Measurements from ENCODE around the gene GSK3A. TPM values are rescaled to one million over a fixed set of nuclear protein-coding genes. Genes with fewer than 3 reads are reported as not detected.

GSK3A gene
- total RNA-seq, 1 donor from 2014 or later = 54.4 TPM

DNA sequence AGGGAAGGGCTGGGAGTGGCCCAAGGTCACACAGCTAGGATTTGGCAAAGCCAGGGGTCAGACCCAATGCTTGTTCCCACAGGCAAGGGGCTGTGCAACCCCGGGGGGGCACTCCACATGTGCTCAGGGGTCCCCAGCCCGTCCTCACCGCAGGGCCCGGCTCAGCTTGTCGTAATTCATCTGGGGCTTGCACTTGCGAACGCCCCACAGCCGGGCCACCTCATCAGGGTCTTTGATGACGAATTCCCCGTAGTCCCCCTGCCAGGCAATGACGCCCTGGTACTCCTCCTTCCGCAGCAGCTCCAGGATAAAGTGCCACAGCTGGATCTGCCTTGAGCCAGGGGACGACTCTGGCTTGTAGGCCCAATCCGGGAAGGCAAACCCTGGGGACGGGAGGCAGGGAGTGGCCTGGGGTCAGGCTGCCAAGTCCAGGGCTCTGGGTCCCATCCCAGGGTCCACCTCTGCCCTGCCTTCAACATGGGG is 7.8 kb upstream of the GSK3A start:
- peak overlapping the region; percentile 73 for H3K4me3 Mint-ChIP-seq (ENCODE audit: unreplicated experiment)
- no peak overlapping the region for H3K27ac Mint-ChIP-seq (ENCODE audit: unreplicated experiment)
- peaks cover 4% of the 10 kb centered on the region for H3K36me3 Mint-ChIP-seq (ENCODE audit: low read depth, unreplicated experiment)
- no peak for DNase-seq (ENCODE audit: low spot score)
- no peaks in the 10 kb centered on the region for H3K9me3 Mint-ChIP-seq (ENCODE audit: unreplicated experiment)
- TF ChIP-seq, protein P1, sequence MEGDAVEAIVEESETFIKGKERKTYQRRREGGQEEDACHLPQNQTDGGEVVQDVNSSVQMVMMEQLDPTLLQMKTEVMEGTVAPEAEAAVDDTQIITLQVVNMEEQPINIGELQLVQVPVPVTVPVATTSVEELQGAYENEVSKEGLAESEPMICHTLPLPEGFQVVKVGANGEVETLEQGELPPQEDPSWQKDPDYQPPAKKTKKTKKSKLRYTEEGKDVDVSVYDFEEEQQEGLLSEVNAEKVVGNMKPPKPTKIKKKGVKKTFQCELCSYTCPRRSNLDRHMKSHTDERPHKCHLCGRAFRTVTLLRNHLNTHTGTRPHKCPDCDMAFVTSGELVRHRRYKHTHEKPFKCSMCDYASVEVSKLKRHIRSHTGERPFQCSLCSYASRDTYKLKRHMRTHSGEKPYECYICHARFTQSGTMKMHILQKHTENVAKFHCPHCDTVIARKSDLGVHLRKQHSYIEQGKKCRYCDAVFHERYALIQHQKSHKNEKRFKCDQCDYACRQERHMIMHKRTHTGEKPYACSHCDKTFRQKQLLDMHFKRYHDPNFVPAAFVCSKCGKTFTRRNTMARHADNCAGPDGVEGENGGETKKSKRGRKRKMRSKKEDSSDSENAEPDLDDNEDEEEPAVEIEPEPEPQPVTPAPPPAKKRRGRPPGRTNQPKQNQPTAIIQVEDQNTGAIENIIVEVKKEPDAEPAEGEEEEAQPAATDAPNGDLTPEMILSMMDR (IDR thresholded peaks at IDR 0.05; ENCODE audit: unreplicated experiment) = no peak
- peaks cover 19% of the 10 kb centered on the region for H3K27me3 Mint-ChIP-seq (ENCODE audit: unreplicated experiment)
- H3K4me1 Mint-ChIP-seq (ENCODE audit: unreplicated experiment) = peaks cover 29% of the 10 kb centered on the region

GRCh38 chr19:42249769-42250168 is 7.4 kb upstream of the GSK3A start:
- no peak for DNase-seq (ENCODE audit: low spot score)
- Mint-ChIP-seq H3K36me3 (ENCODE audit: low read depth, unreplicated experiment) (peaks cover 4% of the 10 kb centered on the region), H3K4me1 (ENCODE audit: unreplicated experiment) (peaks cover 33% of the 10 kb centered on the region), H3K9me3 (ENCODE audit: unreplicated experiment) (no peaks in the 10 kb centered on the region), H3K27ac (ENCODE audit: unreplicated experiment) (peak overlapping the region; percentile 78), H3K4me3 (ENCODE audit: unreplicated experiment) (peak overlapping the region; percentile 73), H3K27me3 (ENCODE audit: unreplicated experiment) (peaks cover 19% of the 10 kb centered on the region)
- TF ChIP-seq, protein P1 (IDR thresholded peaks at IDR 0.05; ENCODE audit: unreplicated experiment) = no peak

- no peaks in the 10 kb centered on the region for H3K9me3 Mint-ChIP-seq (ENCODE audit: unreplicated experiment)
- no peak overlapping the region for H3K4me3 Mint-ChIP-seq (ENCODE audit: unreplicated experiment)
- H3K4me1 Mint-ChIP-seq (ENCODE audit: unreplicated experiment) = peaks cover 39% of the 10 kb centered on the region
- TF ChIP-seq, protein P1 (IDR thresholded peaks at IDR 0.05; ENCODE audit: unreplicated experiment) = no peak
- DNase-seq (ENCODE audit: low spot score) = no peak
- peaks cover 21% of the 10 kb centered on the region for H3K27me3 Mint-ChIP-seq (ENCODE audit: unreplicated experiment)
- no peak overlapping the region for H3K27ac Mint-ChIP-seq (ENCODE audit: unreplicated experiment)
- peaks cover 4% of the 10 kb centered on the region for H3K36me3 Mint-ChIP-seq (ENCODE audit: low read depth, unreplicated experiment)
Observed at GRCh38 chr19:42249149-42249750, 6.8 kb upstream of the GSK3A start.

DNA sequence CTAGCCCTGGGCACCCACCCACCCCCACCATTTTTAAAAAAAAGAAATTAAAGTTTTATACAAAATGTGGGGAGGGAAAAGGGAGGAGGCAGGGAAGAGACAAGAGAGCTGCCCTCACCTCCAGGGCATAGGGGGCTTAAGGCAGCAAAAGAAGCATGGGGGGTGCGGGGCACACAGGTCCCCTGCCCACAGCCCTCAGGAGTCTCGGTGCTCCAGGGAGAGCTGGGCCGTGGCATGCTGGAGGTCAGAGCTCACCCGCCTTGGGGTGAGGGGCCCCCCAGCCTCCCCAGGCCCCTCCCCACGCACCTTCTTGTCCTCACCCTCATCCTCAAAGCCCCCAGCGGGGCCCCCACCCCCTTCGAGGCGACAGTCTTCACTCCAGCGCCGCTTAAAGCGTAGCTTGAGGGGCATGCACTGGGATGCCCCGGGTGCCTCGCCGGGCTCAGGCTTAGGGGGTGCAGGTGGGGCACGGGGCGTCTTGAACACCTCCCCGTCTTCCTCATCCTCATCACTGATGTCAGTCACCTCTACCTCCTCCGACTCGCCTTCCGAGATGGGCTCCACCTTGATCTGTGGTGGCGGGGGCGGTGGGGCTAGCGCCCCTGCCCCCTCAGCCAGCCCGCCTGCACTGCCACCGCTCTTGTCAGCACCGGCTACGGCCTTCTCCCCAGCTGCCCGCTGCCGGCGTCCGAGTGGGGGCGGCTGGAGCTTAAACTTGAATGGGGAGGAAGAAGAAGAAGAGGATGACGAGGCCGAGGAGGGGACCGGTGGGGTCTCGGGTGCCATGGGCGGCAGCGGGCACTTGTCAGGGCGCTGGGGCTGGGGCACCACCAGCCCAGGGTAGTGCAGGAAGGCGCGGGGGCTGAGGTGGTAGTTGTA is 6.1 kb upstream of the GSK3A start:
- DNase-seq (ENCODE audit: low spot score) = no peak
- H3K4me1 Mint-ChIP-seq (ENCODE audit: unreplicated experiment) = peaks cover 40% of the 10 kb centered on the region
- H3K4me3 Mint-ChIP-seq (ENCODE audit: unreplicated experiment) = no peak overlapping the region
- H3K9me3 Mint-ChIP-seq (ENCODE audit: unreplicated experiment) = no peaks in the 10 kb centered on the region
- peaks cover 4% of the 10 kb centered on the region for H3K36me3 Mint-ChIP-seq (ENCODE audit: low read depth, unreplicated experiment)
- H3K27ac Mint-ChIP-seq (ENCODE audit: unreplicated experiment) = no peak overlapping the region
- peaks cover 23% of the 10 kb centered on the region for H3K27me3 Mint-ChIP-seq (ENCODE audit: unreplicated experiment)
- TF ChIP-seq, protein P1 (IDR thresholded peaks at IDR 0.05; ENCODE audit: unreplicated experiment) = no peak
